GM18907 (cell line): ENCODE data around the gene PKM.

Experiments
- ATAC-seq: cut with Tn5 transposase; IDR thresholded peaks from one replicate; pipeline ENCODE4 v1.9.1; 2021; ENCODE audit warnings: mild to moderate bottlenecking, moderate library complexity; ENCODE audit not compliant: unreplicated experiment

PKM gene

GRCh38 chr15:72236381-72237003 lies 5.5 kb upstream of the PKM start:
- ATAC-seq = no peak

GRCh38 chr15:72235298-72235697 lies 4.3 kb upstream of the PKM start:
- no peak for ATAC-seq

GRCh38 chr15:72233769-72234168 lies 2.8 kb upstream of the PKM start:
- ATAC-seq = no peak

GRCh38 chr15:72231833-72232478 lies 966 bp upstream of the PKM start:
- ATAC-seq = no peak

- peak; percentile 1 for ATAC-seq
Measured at GRCh38 chr15:72230197-72231065, 559 bp downstream of the PKM start.

- no peak for ATAC-seq
Measured at GRCh38 chr15:72229947-72230196, 1.1 kb downstream of the PKM start.

- ATAC-seq = no peak
Measured at GRCh38 chr15:72229076-72229946, 1.7 kb downstream of the PKM start.

- no peak for ATAC-seq
Measured at GRCh38 chr15:72227720-72228119, 3.3 kb downstream of the PKM start.

- ATAC-seq = no peak
Measured at GRCh38 chr15:72227192-72227586, 3.8 kb downstream of the PKM start.

- ATAC-seq = no peak
Measured at GRCh38 chr15:72223278-72223677, 7.7 kb downstream of the PKM start.

GRCh38 chr15:72222393-72222792 lies 8.6 kb downstream of the PKM start:
- ATAC-seq = no peak

- ATAC-seq = no peak
Measured at GRCh38 chr15:72220687-72221086, 10.3 kb downstream of the PKM start.

- ATAC-seq = no peak
Measured at GRCh38 chr15:72217216-72217615, 13.8 kb downstream of the PKM start.

GRCh38 chr15:72216079-72216478 lies 14.9 kb downstream of the PKM start:
- no peak for ATAC-seq

GRCh38 chr15:72207558-72208085 lies 23.4 kb downstream of the PKM start:
- ATAC-seq = no peak

- ATAC-seq = no peak
Measured at GRCh38 chr15:72206677-72207000, 24.4 kb downstream of the PKM start.

- ATAC-seq = no peak
Measured at GRCh38 chr15:72205896-72206676, 24.9 kb downstream of the PKM start.

GRCh38 chr15:72205273-72205672 lies 25.7 kb downstream of the PKM start:
- ATAC-seq = no peak

- no peak for ATAC-seq
Measured at GRCh38 chr15:72203507-72203837, 27.5 kb downstream of the PKM start.

GRCh38 chr15:72202801-72203506 lies 28.0 kb downstream of the PKM start:
- no peak for ATAC-seq
